Prostate gland (tissue), 2 donors: ENCODE measurements around the gene INTS4.
"Not testable (repeated sequence)": the region's sequence is repeated elsewhere in the genome, so short reads cannot be mapped to it uniquely, and the experiment has no call there.

Experiments used
- CTCF ChIP-seq, 4 experiments: fragments of 200-600 bp in 2 of 4; fragments of 450-650 bp in 2 of 4; sonication (generic) in 2 of 4; IDR thresholded peaks; 1 replicate in 3 of 4; 2 replicates in 1 of 4; pipeline ENCODE4 v1.5.1; 2016 to 2019; ENCODE audit warnings: antibody characterized with exemption in 4 of 4, mild to moderate bottlenecking in 2 of 4, moderate library complexity in 2 of 4
- POLR2A ChIP-seq: fragments of 450-650 bp; IDR thresholded peaks from one replicate; pipeline ENCODE4 v1.6.1; 2016; ENCODE audit warnings: antibody characterized with exemption, mild to moderate bottlenecking
- POLR2AphosphoS5 ChIP-seq: sonication (generic); formaldehyde crosslinking; IDR thresholded peaks from one replicate; pipeline ENCODE4 v1.6.1; 2017; ENCODE audit warnings: antibody characterized with exemption

- TF ChIP-seq POLR2AphosphoS5; CTCF (IDR thresholded peaks at IDR 0.05); POLR2A: not testable (repeated sequence)
Observed at GRCh38 chr11:77878247-77878646, 116.2 kb downstream of the INTS4 start.
